Sciatic nerve (tissue), 2 donors: Measurements from ENCODE around the gene EIF4A3. TPM values are rescaled to one million over a fixed set of nuclear protein-coding genes. Genes with fewer than 3 reads are reported as not detected.
A peak's percentile ranks its signal among the peaks of the same experiment; 100 is the strongest.

ENCODE experiments used
- ATAC-seq: fragments of 200-7000 bp; cut with Tn5 transposase; one replicate; pipeline ENCODE4 v1.9.1; 2020; ENCODE audit warnings: mild to moderate bottlenecking, moderate library complexity
- DNase-seq: peaks from one replicate; pipeline ENCODE4 v3.0.0-alpha.2; 2020; ENCODE audit warnings: low spot score
- intact Hi-C: fragments of 100-400 bp; cut with DNase I; formaldehyde crosslinking; loops from one replicate; pipeline ENCODE4 v1.14.2; 2022
- total RNA-seq: library from RNA; stranded (reverse); fragmentation: NEBNext Ultra II Directional; extraction: Animal tissue kit (Norgen Biotek cat#: 25700); gene quantifications from one replicate; pipeline ENCODE4 v1.2.1, GENCODE V29; 2021
- donor health status: DM: no; HTN: no; CAD: no.
- donor health status: DM: no; HTN: no; CAD: no.

Gene EIF4A3
- total RNA-seq: 66.0 TPM

- intact Hi-C loops: no loop called here
- ATAC-seq (peak; percentile 98), DNase-seq (peak; percentile 99)
Observed at GRCh38 chr17:80147035-80147822, at the start of gene EIF4A3. Gene EIF4A3, minus strand, starts transcription at chr17:80147128. Its CDS starts 167 bp downstream, at chr17:80146961.

- intact Hi-C loops: no loop called here
- DNase-seq (no peak), ATAC-seq (no peak)
Observed at GRCh38 chr17:80196652-80197051, 49.7 kb upstream of the EIF4A3 start.

- intact Hi-C loops: no loop called here
- ATAC-seq (no peak), DNase-seq (no peak)
Observed at GRCh38 chr17:80195671-80196529, 49.0 kb upstream of the EIF4A3 start.

GRCh38 chr17:80195141-80195540, 48.2 kb upstream of the EIF4A3 start:
- ATAC-seq: no peak
- intact Hi-C loops: no loop called here
- no peak for DNase-seq

GRCh38 chr17:80191865-80192661, 45.1 kb upstream of the EIF4A3 start:
- intact Hi-C loops: no loop called here
- no peak for DNase-seq
- ATAC-seq: peak; percentile 31

DNA sequence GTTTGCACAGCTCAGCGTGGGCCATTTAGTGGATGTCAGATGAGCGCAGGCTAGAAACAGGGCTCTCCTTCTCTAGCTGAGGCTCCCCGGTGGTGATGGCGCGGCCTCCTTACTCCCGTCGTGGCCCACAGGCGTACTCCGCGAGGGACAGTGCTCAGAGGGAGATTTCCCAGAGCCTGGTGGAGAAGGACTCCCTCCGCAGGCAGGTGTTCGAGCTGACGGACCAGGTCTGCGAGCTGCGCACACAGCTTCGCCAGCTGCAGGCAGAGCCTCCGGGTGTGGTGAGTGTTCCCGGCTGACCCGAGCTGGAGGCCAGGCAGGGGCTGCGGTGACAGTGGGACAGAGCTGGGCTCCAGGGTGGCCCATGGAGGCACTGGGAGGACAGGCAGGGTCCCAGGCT, 44.3 kb upstream of the EIF4A3 start:
- intact Hi-C loops: no loop called here
- no peak for DNase-seq
- no peak for ATAC-seq

DNA sequence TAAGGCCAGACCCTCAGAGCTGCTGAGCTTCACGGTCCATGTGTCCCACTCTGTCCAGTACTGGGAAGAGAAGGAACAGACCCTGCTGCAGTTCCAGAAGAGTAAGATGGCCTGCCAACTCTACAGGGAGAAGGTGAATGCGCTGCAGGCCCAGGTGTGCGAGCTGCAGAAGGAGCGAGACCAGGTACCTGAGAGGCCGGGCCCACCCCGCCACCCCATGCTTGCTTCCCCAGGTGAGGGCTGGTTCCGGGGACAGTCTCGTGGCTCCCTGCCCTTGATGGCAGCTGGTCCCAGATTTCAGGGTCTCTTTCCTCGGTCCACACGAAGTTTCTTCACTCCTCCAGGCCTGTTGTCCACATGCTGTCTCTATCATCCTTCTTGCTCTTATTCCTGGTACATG, 43.8 kb upstream of the EIF4A3 start:
- DNase-seq: no peak
- no peak for ATAC-seq
- intact Hi-C loops: no loop called here

- ATAC-seq (no peak), DNase-seq (no peak)
- intact Hi-C loops: no loop called here
Observed at GRCh38 chr17:80189611-80190010, 42.7 kb upstream of the EIF4A3 start.

DNA sequence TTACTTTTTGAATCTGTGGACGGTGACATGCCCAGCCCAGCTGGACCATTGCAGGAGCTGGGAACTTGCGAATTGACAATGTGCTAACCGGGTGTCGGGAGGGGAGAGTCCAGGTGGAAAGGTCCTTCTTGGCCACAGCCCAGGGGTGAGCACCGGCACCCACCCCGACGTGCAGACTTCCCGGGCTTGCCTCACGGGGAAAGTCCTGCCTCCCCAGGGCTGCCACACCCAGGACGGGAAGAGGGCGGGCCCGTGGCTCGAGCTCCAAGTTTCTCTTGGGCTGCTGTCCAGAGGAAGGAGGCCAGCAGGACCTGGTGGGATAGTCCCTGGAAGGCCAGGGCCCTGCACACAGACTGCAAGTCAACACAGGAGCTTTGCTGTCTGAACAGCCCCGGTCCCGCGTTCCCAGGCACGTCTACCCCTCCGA, 40.6 kb upstream of the EIF4A3 start:
- intact Hi-C loops: no loop called here
- peak; percentile 71 for ATAC-seq

DNA sequence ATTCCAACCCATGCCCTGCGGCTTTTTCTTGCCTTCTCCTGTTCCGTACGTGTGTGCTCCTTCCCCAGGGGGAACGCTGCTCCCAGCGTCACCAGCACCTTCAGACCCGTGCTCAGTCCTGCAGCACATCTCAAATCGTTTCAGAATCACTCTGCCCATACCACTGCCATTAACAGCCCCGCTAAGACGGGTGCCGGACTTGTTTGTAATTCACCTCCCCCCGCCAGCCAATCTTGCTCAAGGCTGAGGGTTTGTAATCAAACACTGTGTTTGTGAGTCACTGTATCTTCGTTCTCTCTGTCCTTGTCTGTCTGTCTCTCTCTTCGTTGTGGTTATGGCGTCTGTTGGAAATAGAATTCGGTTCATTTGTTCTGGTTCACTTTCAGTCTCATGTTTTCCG, 40.2 kb upstream of the EIF4A3 start:
- ATAC-seq (no peak), DNase-seq (no peak)
- intact Hi-C loops: no loop called here

More for the DNA sequence above, 40.6 kb upstream of the EIF4A3 start:
- peak; percentile 71 for DNase-seq

DNA sequence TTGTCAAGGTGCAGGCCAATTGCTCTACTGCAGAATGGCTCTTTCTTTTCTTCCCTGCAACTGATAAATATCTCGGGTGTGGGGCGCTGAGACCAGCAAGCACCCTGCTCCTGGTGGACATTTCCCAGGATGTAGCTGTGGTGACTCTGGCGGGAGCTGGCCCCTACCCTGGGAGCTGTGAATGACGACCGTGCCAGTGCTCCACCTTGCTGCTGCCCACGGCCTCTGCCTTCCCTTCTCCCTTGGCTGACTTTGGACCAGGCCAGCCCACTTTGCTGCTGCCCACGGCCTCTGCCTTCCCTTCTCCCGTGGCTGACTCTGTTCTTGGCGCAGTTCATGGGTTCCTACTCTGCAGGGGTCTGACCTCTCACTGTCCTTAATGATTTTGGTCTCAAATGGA, 39.0 kb upstream of the EIF4A3 start:
- DNase-seq (no peak), ATAC-seq (no peak)
- intact Hi-C loops: no loop called here

DNA sequence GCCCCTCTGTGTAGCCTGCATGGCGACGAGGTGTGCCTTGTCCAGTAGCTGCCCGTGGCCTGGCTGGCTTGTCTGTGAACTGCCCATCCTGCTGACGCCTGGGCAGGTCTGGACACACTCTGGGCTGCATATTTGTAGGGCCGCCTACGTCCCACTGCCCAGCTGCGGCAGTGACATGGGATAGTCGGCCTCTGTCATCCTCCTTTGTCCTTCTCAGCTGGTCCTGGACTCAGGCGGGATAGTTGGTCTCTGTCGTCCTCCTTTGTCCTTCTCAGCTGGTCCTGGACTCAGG, 37.4 kb upstream of the EIF4A3 start:
- intact Hi-C loops: no loop called here
- no peak for DNase-seq
- ATAC-seq: no peak

DNA sequence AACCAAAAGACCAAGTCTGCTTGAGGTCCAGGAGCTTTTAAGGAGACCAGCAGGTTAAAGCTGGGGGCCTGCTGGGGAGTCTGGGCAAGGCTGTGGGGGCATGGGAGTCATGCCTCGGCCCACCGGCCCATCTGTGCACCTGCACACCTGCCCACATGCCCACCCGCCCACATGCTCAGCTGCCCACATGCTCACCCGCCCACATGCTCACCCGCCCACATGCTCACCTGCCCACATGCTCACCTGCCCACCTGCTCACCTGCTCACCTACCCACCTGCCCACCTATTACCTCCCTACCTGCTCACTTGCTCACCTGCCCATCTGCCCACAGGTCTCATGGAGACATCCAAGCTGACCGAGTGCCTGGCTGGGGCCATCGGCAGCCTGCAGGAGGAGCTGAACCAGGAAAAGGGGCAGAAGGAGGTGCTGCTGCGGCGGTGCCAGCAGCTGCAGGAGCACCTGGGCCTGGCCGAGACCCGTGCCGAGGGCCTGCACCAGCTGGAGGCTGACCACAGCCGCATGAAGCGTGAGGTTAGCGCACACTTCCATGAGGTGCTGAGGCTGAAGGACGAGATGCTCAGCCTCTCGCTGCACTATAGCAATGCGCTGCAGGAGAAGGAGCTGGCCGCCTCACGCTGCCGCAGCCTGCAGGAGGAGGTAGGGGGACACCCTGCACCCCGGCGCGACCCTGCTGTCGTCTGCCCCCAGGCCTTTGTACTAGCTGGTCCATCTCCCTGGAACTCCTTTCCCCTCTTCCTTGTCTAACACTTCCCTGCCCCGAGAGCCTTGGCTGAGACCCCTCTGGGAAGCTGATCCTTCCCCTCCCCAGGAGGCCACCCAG, 36.9 kb upstream of the EIF4A3 start:
- intact Hi-C loops: no loop called here
- ATAC-seq (no peak), DNase-seq (no peak)

DNA sequence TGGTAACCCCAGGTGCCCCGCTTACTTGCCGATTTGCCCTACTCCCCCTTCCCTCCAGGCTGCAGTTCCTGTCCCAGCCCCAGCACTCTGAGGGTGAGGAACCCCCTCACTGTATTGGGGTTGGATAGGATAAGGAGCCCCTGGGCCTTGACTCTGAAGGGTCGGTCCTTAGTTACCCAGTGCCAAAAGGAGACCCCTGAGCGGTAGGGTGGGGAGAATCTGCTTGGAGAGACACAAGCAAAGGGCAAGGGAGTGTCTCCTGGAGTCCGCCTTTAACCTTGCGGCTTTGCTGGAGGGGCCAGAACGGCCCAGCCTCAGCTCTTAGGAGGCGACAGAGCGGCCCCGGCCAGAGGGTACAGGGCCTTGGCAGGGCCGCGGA, 35.9 kb upstream of the EIF4A3 start:
- DNase-seq: no peak
- ATAC-seq: no peak
- intact Hi-C loops: no loop called here

DNA sequence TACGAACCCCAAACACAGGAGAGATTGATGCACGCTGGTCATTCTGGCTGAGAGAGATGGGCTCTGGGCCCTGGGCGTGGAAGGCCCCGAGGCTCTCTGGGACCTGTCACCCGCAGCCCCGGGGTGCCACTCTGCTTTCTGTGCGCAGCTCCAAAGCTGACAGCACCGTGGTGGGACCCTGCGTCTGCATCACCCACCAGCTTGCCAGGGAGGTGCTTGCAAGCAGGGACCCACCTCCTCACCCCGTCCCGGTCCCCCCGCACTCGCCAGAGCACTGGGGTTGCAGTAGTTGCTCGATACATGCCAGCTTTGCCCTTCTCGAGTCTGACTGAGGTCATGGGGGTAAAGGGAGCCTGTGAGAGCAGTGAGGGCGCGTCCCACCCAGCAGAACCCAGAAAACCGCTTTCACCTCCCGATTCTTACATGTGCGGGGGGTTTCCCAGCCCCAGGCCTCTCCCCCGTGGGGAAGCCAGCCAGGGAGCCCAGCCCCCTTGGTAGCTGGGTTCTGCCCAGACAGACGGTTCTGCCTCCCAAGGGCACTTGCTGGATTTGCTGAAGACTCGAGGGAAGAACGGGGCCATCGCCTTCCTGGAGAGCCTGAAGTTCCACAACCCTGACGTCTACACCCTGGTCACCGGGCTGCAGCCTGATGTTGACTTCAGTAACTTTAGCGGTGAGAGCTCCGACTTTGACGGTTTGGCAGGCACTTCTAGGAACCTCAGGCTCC, 35.4 kb upstream of the EIF4A3 start:
- ATAC-seq (no peak), DNase-seq (no peak)
- intact Hi-C loops: no loop called here

DNA sequence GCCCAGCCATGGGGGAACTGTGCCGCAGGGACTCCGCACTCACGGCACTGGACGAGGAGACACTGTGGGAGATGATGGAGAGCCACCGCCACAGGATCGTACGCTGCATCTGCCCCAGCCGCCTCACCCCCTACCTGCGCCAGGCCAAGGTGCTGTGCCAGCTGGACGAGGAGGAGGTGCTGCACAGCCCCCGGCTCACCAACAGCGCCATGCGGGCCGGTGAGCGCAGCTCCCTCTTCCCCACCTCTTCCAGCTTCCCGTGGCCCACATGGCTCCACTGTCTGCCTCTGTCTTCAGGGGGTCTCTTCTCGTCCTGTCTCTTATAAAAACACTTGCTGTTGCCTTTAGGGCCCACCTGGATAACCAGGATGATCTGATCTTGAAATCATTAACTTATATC, 34.5 kb upstream of the EIF4A3 start:
- DNase-seq (no peak), ATAC-seq (no peak)
- intact Hi-C loops: no loop called here

GRCh38 chr17:80180192-80180591, 33.3 kb upstream of the EIF4A3 start:
- DNase-seq (no peak), ATAC-seq (no peak)
- intact Hi-C loops: no loop called here

DNA sequence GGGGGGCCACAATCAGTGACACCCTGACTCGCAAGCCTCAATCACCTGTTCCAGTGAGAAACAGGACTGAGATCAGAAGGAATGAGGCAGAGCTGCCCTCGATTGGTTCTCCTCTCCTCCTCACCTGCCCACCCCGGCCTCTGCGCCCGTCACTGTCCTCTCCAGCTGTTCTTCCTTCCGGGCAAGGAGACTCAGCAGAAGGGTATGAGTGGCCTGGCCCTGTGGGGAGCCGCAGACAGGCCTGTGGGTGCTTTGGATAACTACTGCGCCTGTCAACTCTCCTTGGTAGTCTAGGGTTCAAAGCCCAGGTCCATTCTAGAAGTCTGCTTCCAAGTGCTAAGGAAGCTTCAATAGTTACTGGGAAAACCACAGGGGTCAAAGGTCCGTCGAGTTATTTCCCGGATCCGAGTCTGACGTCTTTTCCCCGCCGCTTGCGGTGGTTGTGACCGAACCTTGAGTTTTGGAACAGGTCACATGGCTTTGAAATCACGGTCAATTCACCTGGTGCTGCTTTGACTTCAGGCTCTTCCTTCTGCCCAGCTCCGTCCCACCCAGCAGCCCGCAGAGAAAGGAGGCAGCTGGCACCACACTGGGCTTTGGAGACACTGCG, 31.2 kb upstream of the EIF4A3 start:
- no peak for ATAC-seq
- intact Hi-C loops: no loop called here
- DNase-seq: no peak
